Thoracic aorta (tissue), 2 donors: ENCODE data around the gene RFX4. TPM values are rescaled to one million over a fixed set of nuclear protein-coding genes. Genes with fewer than 3 reads are reported as not detected.

ENCODE experiments used
- ATAC-seq: fragments of 150-250 bp; one replicate; pipeline ENCODE4 v1.8.0; 2017; ENCODE audit warnings: low read depth; ENCODE audit not compliant: insufficient number of reproducible peaks, low FRiP score
- DNase-seq: peaks from one replicate; pipeline ENCODE4 v3.0.0-alpha.2; 2020; ENCODE audit warnings: low spot score
- H3K27ac ChIP-seq, 2 donors: fragments of 200-600 bp; sonication (generic); 1 replicate in 1 of 2; 2 replicates in 1 of 2; pipeline ENCODE4 v1.5.1; 2016; ENCODE audit warnings: mild to moderate bottlenecking in 2 of 2, moderate library complexity in 2 of 2
- H3K27me3 ChIP-seq: fragments of 200-600 bp; sonication (generic); replicated peaks from 2 replicates; pipeline ENCODE4 v1.6.0; 2016; ENCODE audit warnings: mild to moderate bottlenecking; ENCODE audit not compliant: insufficient read depth
- H3K36me3 ChIP-seq: fragments of 200-600 bp; sonication (generic); one replicate; pipeline ENCODE4 v1.5.1; 2016
- H3K4me1 ChIP-seq, 2 donors: fragments of 200-600 bp; sonication (generic); 1 replicate in 1 of 2; 2 replicates in 1 of 2; pipeline versions ENCODE4 v1.5.1 to v1.6.0; 2016; ENCODE audit warnings: low read depth in 2 of 2, mild to moderate bottlenecking in 1 of 2; ENCODE audit not compliant: control insufficient read depth in 1 of 2
- H3K4me3 ChIP-seq: fragments of 200-600 bp; sonication (generic); 2 replicates; pipeline ENCODE4 v1.5.1; 2016; ENCODE audit warnings: mild to moderate bottlenecking
- H3K9me3 ChIP-seq: fragments of 200-600 bp; sonication (generic); 2 replicates; pipeline ENCODE4 v1.5.1; 2016
- total RNA-seq, 2 donors: library from RNA; depleted of rRNA; stranded (reverse); fragments of >200 nt; gene quantifications; one replicate each; pipeline versions ENCODE4 v1.1.0 to v1.2.3, GENCODE V29; 2016
- TF ChIP-seq, protein P1 (sequence below): fragments of 200-600 bp; sonication (generic); IDR thresholded peaks from one replicate; pipeline ENCODE4 v1.5.1; 2019; ENCODE audit warnings: antibody characterized with exemption

The RFX4 gene
- total RNA-seq, 2 donors from 2014 or later: not detected

DNA sequence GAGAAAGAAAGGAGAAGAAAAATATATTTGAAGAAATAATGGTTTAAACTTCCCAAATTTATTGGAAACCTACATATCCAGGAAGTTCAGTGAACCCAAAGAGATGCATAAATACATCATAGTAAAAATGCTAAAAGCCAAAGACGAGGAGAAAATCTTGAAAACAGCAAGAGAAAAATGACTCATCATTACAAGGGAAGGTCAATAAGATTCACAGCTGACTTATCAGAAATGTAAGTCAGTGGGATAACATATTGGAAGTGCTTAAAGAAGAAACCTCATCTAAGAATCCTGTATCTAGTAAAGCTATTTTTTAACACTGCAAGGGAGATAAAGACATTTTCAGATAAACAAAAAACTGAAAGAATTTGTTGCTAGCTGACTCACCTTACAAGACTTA, 211.6 kb downstream of the RFX4 start:
- no peak for DNase-seq
- Histone ChIP-seq H3K4me3 (no peak overlapping the region), H3K4me1 (no peaks in the 10 kb centered on the region), H3K9me3 (no peaks in the 10 kb centered on the region), H3K36me3 (no peaks in the 10 kb centered on the region), H3K27me3 (no peaks in the 10 kb centered on the region), H3K27ac (no peak overlapping the region)
- TF ChIP-seq, protein P1, sequence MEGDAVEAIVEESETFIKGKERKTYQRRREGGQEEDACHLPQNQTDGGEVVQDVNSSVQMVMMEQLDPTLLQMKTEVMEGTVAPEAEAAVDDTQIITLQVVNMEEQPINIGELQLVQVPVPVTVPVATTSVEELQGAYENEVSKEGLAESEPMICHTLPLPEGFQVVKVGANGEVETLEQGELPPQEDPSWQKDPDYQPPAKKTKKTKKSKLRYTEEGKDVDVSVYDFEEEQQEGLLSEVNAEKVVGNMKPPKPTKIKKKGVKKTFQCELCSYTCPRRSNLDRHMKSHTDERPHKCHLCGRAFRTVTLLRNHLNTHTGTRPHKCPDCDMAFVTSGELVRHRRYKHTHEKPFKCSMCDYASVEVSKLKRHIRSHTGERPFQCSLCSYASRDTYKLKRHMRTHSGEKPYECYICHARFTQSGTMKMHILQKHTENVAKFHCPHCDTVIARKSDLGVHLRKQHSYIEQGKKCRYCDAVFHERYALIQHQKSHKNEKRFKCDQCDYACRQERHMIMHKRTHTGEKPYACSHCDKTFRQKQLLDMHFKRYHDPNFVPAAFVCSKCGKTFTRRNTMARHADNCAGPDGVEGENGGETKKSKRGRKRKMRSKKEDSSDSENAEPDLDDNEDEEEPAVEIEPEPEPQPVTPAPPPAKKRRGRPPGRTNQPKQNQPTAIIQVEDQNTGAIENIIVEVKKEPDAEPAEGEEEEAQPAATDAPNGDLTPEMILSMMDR: no peak
- no peak for ATAC-seq

GRCh38 chr12:106801167-106801708, 218.4 kb downstream of the RFX4 start:
- Histone ChIP-seq H3K4me1 (no peaks in the 10 kb centered on the region), H3K4me3 (no peak overlapping the region), H3K9me3 (no peaks in the 10 kb centered on the region), H3K36me3 (no peaks in the 10 kb centered on the region), H3K27ac (no peak overlapping the region), H3K27me3 (no peaks in the 10 kb centered on the region)
- TF ChIP-seq, protein P1: no peak
- DNase-seq (no peak), ATAC-seq (no peak)

DNA sequence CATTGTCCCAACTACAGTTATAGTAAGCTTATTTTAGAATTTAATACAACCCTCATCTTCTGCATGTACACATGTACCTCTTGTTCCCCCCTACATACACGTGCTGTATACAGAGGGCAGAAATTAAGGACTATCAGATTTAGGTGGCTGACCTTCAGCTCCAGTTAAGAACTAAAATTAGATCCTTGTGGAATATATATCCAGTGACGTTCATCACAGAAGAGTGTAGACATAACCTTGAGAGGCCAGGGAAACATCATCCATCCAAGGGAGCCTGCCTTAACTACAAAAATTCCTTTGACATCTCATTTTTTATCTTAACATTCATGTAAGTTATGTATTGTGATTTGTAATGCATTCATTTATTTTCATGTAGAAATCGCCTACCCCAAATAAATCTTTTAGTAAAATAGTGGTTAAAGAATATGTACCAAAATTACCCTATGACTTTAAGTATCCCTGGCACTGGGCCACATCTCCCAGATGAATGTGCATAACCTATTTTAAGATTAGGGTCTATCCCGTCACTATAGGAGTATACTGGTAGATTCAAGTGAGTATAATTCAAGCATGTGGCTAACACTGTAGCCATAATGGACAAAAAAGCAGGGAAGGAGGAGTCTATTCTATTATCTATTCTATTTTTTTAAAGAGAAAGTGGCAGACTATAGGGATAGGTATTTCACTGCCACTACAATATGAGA, 219.2 kb downstream of the RFX4 start:
- DNase-seq (no peak), ATAC-seq (no peak)
- Histone ChIP-seq H3K36me3 (no peaks in the 10 kb centered on the region), H3K4me3 (no peak overlapping the region), H3K4me1 (no peaks in the 10 kb centered on the region), H3K27me3 (no peaks in the 10 kb centered on the region), H3K9me3 (no peaks in the 10 kb centered on the region), H3K27ac (no peak overlapping the region)
- TF ChIP-seq, protein P1: no peak

GRCh38 chr12:106804668-106805067, 221.9 kb downstream of the RFX4 start:
- no peaks in the 10 kb centered on the region for H3K4me1 ChIP-seq
- H3K9me3 ChIP-seq: no peaks in the 10 kb centered on the region
- TF ChIP-seq, protein P1: no peak
- H3K27me3 ChIP-seq: no peaks in the 10 kb centered on the region
- ATAC-seq: no peak
- H3K36me3 ChIP-seq: no peaks in the 10 kb centered on the region
- no peak overlapping the region for H3K27ac ChIP-seq
- DNase-seq: no peak
- no peak overlapping the region for H3K4me3 ChIP-seq

Other genes starting within 250 kb of the RFX4 start
- gene POLR3B, start 225.3 kb upstream of the RFX4 start, total RNA-seq: 1 to 10 TPM; 7.7 to 7.8 TPM
- gene RIC8B, start 191.7 kb downstream of the RFX4 start, total RNA-seq: 10 to 100 TPM; 12.9 to 27.5 TPM